ENCODE results near the gene TSPAN33. TPM values are rescaled to one million over a fixed set of nuclear protein-coding genes. Genes with fewer than 3 reads are reported as not detected.

The TSPAN33 gene
- total RNA-seq, 1 donor from 2014 or later: 6.2 TPM

GRCh38 chr7:129126314-129126713 is 18.2 kb upstream of the TSPAN33 start:
- H3K36me3 ChIP-seq: no peaks in the 10 kb centered on the region
- no peak overlapping the region for H3K27ac ChIP-seq
- peaks cover 8% of the 10 kb centered on the region for H3K27me3 ChIP-seq
- no peak for DNase-seq
- intact Hi-C loops (cut with DNase I): no loop called here
- no peak for ATAC-seq
- no peak for TF ChIP-seq CTCF (IDR thresholded peaks at IDR 0.05)
- H3K4me1 ChIP-seq: no peaks in the 10 kb centered on the region
- peaks cover 4% of the 10 kb centered on the region for H3K9me3 ChIP-seq
- no peak overlapping the region for H3K4me3 ChIP-seq

GRCh38 chr7:129127154-129127553 is 17.4 kb upstream of the TSPAN33 start:
- ATAC-seq: no peak
- Histone ChIP-seq H3K27ac (no peak overlapping the region), H3K9me3 (no peaks in the 10 kb centered on the region), H3K4me3 (no peak overlapping the region), H3K27me3 (peaks cover 8% of the 10 kb centered on the region), H3K36me3 (no peaks in the 10 kb centered on the region), H3K4me1 (no peaks in the 10 kb centered on the region)
- DNase-seq: no peak
- no peak for TF ChIP-seq CTCF (IDR thresholded peaks at IDR 0.05)
- intact Hi-C loops (cut with DNase I): no loop called here

GRCh38 chr7:129127601-129128000 is 16.9 kb upstream of the TSPAN33 start:
- peaks cover 8% of the 10 kb centered on the region for H3K27me3 ChIP-seq
- intact Hi-C loops (cut with DNase I): no loop called here
- no peak overlapping the region for H3K4me3 ChIP-seq
- no peaks in the 10 kb centered on the region for H3K4me1 ChIP-seq
- H3K36me3 ChIP-seq: no peaks in the 10 kb centered on the region
- no peak overlapping the region for H3K27ac ChIP-seq
- DNase-seq: no peak
- TF ChIP-seq CTCF (IDR thresholded peaks at IDR 0.05): no peak
- no peaks in the 10 kb centered on the region for H3K9me3 ChIP-seq
- peak; percentile 47 for ATAC-seq

GRCh38 chr7:129134356-129134987 is 10.0 kb upstream of the TSPAN33 start:
- TF ChIP-seq CTCF (IDR thresholded peaks at IDR 0.05): no peak
- intact Hi-C loops (cut with DNase I): no loop called here
- Histone ChIP-seq H3K4me3 (no peak overlapping the region), H3K27me3 (no peaks in the 10 kb centered on the region), H3K4me1 (no peaks in the 10 kb centered on the region), H3K9me3 (no peaks in the 10 kb centered on the region), H3K36me3 (no peaks in the 10 kb centered on the region), H3K27ac (peak overlapping the region; percentile 44)
- DNase-seq: no peak
- peak; percentile 67 for ATAC-seq

GRCh38 chr7:129136887-129137642 is 7.4 kb upstream of the TSPAN33 start:
- Histone ChIP-seq H3K36me3 (no peaks in the 10 kb centered on the region), H3K4me3 (no peak overlapping the region), H3K27ac (no peak overlapping the region), H3K4me1 (no peaks in the 10 kb centered on the region), H3K27me3 (no peaks in the 10 kb centered on the region), H3K9me3 (no peaks in the 10 kb centered on the region)
- no peak for TF ChIP-seq CTCF (IDR thresholded peaks at IDR 0.05)
- intact Hi-C loops (cut with DNase I): no loop called here
- peak; percentile 47 for ATAC-seq
- no peak for DNase-seq
